PC-3 (cell line): ENCODE data around the gene GMDS.

Experiments
- CTCF ChIP-seq: fragments of 300-600 bp; sonication (generic); conservative IDR thresholded peaks from 2 replicates; pipeline ENCODE4 v1.5.1; 2017; ENCODE audit warnings: antibody characterized with exemption, low read depth, mild to moderate bottlenecking, low read length
- EZH2 ChIP-seq: fragments of 300-600 bp; sonication (generic); IDR thresholded peaks from one replicate; pipeline ENCODE4 v1.6.1; 2017; ENCODE audit warnings: antibody characterized with exemption, mild to moderate bottlenecking, low read length; ENCODE audit not compliant: unreplicated experiment
- EZH2phosphoT487 ChIP-seq: fragments of 300-600 bp; sonication (generic); IDR thresholded peaks from 2 replicates; pipeline ENCODE4 v1.6.1; 2018; ENCODE audit warnings: mild to moderate bottlenecking, antibody characterized with exemption, low read length, borderline replicate concordance

- TF ChIP-seq CTCF (no peak), EZH2 (no peak), EZH2phosphoT487 (no peak)
Measured at GRCh38 chr6:2118136-2118535, 127.3 kb downstream of the GMDS start.
